ENCODE results near the gene LBHD2.

The LBHD2 gene

DNA sequence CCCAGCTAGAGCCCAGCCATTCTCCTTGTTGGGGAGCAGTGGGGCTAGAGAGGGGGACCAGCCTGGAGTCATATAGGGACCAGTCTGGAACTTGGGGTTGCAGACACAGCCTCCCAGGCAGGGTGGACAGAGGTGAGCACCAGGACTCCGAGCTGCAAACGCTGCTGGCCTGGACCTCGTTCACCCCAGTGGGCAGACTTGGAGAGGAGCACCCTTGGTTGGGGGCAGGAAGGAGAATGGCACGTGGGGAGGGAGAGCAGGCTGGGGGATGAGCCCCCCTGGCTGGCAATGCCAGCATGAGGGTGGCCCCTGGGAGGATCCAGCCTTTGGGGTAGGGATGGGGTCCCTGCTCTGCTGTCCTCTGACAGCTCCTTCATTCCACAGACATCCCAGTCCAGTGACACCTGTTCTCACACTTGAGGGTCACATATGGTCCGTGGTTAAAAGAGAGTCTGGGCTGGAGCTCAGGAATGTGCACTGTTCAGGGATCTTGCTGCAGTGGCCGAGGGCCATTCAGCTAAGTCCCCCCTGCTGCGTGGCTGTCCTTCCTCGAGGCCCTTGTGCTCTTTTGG lies 2.8 kb downstream of the LBHD2 start:
- H3K4me3 ChIP-seq (replicated peaks; ENCODE audit: low read depth, low read length), result no peak overlapping the region
- no peak for TF ChIP-seq CTCF (IDR thresholded peaks at IDR 0.05; ENCODE audit: insufficient read depth, low read length, poor library complexity, severe bottlenecking)

GRCh38 chr14:103087343-103087835 lies 3.4 kb downstream of the LBHD2 start:
- no peaks in the 10 kb centered on the region for H3K36me3 ChIP-seq (ENCODE audit: control insufficient read depth, insufficient read depth, low read length)
- peaks cover 1% of the 10 kb centered on the region; the same call in 1 of the 2 replicates for H3K27me3 ChIP-seq (replicated peaks; ENCODE audit: control insufficient read depth, insufficient read depth, low read length)
- H3K4me3 ChIP-seq (replicated peaks; ENCODE audit: low read depth, low read length), result no peak overlapping the region
- peak; percentile 10 for DNase-seq (ENCODE audit: extremely low read depth, insufficient read length)
- no peak for TF ChIP-seq CTCF (IDR thresholded peaks at IDR 0.05; ENCODE audit: insufficient read depth, low read length, poor library complexity, severe bottlenecking)

More for the DNA sequence above, 2.8 kb downstream of the LBHD2 start:
- H3K36me3 ChIP-seq (ENCODE audit: control insufficient read depth, insufficient read depth, low read length), result no peaks in the 10 kb centered on the region
- no peak for DNase-seq (ENCODE audit: extremely low read depth, insufficient read length)
- peaks cover 1% of the 10 kb centered on the region; the same call in 1 of the 2 replicates for H3K27me3 ChIP-seq (replicated peaks; ENCODE audit: control insufficient read depth, insufficient read depth, low read length)

GRCh38 chr14:103088921-103089320 lies 4.9 kb downstream of the LBHD2 start:
- Histone ChIP-seq H3K4me3 (replicated peaks; ENCODE audit: low read depth, low read length) (no peak overlapping the region), H3K36me3 (ENCODE audit: control insufficient read depth, insufficient read depth, low read length) (no peaks in the 10 kb centered on the region), H3K27me3 (replicated peaks; ENCODE audit: control insufficient read depth, insufficient read depth, low read length) (peaks cover 1% of the 10 kb centered on the region; the same call in 1 of the 2 replicates)
- TF ChIP-seq CTCF (IDR thresholded peaks at IDR 0.05; ENCODE audit: insufficient read depth, low read length, poor library complexity, severe bottlenecking), result no peak
- peak; percentile 1 for DNase-seq (ENCODE audit: extremely low read depth, insufficient read length)

- H3K27me3 ChIP-seq (replicated peaks; ENCODE audit: control insufficient read depth, insufficient read depth, low read length), result 0 out of 2 replicates have a peak, but pooled peaks cover 1% of the 10 kb centered on the region
Measured at GRCh38 chr14:103089386-103090335, 5.7 kb downstream of the LBHD2 start.

GRCh38 chr14:103090481-103091020 lies 6.5 kb downstream of the LBHD2 start:
- H3K4me3 ChIP-seq (replicated peaks; ENCODE audit: low read depth, low read length), result no peak overlapping the region
- H3K27me3 ChIP-seq (replicated peaks; ENCODE audit: control insufficient read depth, insufficient read depth, low read length), result no peaks in the 10 kb centered on the region
- no peaks in the 10 kb centered on the region for H3K36me3 ChIP-seq (ENCODE audit: control insufficient read depth, insufficient read depth, low read length)
- DNase-seq (ENCODE audit: extremely low read depth, insufficient read length), result no peak
- TF ChIP-seq CTCF (IDR thresholded peaks at IDR 0.05; ENCODE audit: insufficient read depth, low read length, poor library complexity, severe bottlenecking), result no peak

More at GRCh38 chr14:103089386-103090335, 5.7 kb downstream of the LBHD2 start:
- no peak for TF ChIP-seq CTCF (IDR thresholded peaks at IDR 0.05; ENCODE audit: insufficient read depth, low read length, poor library complexity, severe bottlenecking)
- Histone ChIP-seq H3K4me3 (replicated peaks; ENCODE audit: low read depth, low read length) (no peak overlapping the region), H3K36me3 (ENCODE audit: control insufficient read depth, insufficient read depth, low read length) (no peaks in the 10 kb centered on the region)
- DNase-seq (ENCODE audit: extremely low read depth, insufficient read length), result peak; percentile 9

All from GM06990 (cell line).